Uterus (tissue), 2 donors: ENCODE measurements around the gene PDPK1.

Experiments used
- CTCF ChIP-seq, 4 experiments: fragments of 200-600 bp in 2 of 4; fragments of 450-650 bp in 2 of 4; sonication (generic) in 2 of 4; IDR thresholded peaks; one replicate each; pipeline ENCODE4 v1.5.1; 2016 to 2019; ENCODE audit warnings: antibody characterized with exemption in 4 of 4, mild to moderate bottlenecking in 2 of 4, moderate library complexity in 1 of 4
- POLR2A ChIP-seq, 2 donors: fragments of 450-650 bp; IDR thresholded peaks; one replicate each; pipeline ENCODE4 v1.6.1; 2016; ENCODE audit warnings: antibody characterized with exemption in 2 of 2, mild to moderate bottlenecking in 1 of 2, moderate library complexity in 1 of 2

- TF ChIP-seq CTCF (IDR thresholded peaks at IDR 0.05): no peak
- TF ChIP-seq POLR2A (IDR thresholded peaks at IDR 0.05): no peak
Measured at GRCh38 chr16:2497695-2498484, 39.9 kb upstream of the PDPK1 start.
